GM21390 (cell line): ENCODE results near the gene KLF15.
"Not testable (repeated sequence)": the region's sequence is repeated elsewhere in the genome, so short reads cannot be mapped to it uniquely, and the experiment has no call there.

ENCODE experiments used
- ATAC-seq: cut with Tn5 transposase; IDR thresholded peaks from one replicate; pipeline ENCODE4 v1.9.1; 2021; ENCODE audit not compliant: unreplicated experiment

KLF15 gene

GRCh38 chr3:126348308-126348920 is 8.8 kb downstream of the KLF15 start:
- no peak for ATAC-seq

DNA sequence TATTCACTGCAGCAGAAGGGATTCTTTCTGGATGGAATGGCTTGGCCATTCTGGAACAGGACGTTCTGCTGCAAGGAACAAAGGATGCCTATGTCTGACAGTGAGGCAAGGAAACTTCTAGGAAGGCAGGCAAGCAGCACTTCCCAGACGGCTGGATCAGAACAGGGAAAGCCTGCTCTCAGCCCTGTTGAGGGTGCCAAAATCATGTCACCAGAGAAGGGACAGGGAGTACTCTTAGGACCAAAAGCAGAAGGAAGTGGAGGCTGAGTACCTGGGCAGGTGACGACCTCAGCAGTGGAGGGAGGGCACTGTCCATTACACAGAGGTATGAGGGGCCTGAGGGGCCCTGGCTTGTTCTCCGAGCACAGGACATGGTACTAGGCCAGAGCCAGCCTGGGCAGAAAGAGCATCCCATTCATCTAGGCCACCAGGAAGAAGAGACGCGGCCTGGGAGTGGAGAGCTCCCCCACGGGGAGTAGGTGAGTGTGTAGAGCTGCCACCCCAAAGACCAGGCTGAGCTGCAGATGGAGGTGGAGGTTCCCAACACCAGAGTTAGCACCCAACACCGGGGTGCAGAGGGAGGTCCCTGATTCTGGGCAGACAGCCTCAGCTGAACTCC is 9.6 kb downstream of the KLF15 start:
- no peak for ATAC-seq

- no peak for ATAC-seq
Measured at GRCh38 chr3:126346466-126346865, 10.7 kb downstream of the KLF15 start.

GRCh38 chr3:126345641-126346460 is 11.4 kb downstream of the KLF15 start:
- no peak for ATAC-seq

DNA sequence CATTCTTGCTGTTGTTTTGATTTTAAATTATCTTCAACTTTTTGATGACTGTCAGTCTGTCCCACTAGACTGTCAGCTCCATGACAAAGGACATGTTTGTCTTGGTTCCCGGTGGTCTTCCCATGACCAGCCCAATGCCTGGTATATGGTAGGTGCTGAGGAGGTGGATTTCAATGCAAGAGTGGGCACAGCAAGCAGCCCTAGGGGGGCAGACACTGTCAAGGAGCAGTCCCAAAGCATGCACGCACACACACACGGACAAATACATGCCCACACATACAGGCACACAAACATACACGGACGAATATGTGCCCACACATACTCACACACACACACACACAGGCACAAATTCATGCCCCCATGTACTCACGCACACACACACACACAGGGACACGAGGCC is 12.0 kb downstream of the KLF15 start:
- ATAC-seq, result no peak

- ATAC-seq, result no peak
Measured at GRCh38 chr3:126344380-126345041, 12.7 kb downstream of the KLF15 start.

DNA sequence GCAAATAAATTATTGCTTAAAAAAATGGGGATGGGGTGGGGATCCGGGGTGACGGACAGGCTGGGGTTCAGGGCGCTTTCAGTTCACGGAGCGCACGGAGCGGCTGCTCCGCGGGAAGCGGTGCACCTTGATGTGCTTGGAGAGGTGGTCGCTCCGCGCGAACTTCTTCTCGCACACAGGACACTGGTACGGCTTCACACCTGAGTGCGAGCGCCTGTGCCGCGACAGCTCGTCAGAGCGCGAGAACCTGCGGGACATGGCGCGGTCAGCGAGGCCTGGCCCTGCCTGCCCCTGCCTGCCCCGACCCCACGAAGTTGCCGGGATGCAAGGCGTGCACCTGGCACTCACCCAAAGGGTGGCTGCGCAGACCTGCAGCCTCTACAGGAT is 13.6 kb downstream of the KLF15 start:
- ATAC-seq, result no peak

- no peak for ATAC-seq
Measured at GRCh38 chr3:126342991-126343648, 14.1 kb downstream of the KLF15 start.

GRCh38 chr3:126342211-126342610 is 15.0 kb downstream of the KLF15 start:
- no peak for ATAC-seq

DNA sequence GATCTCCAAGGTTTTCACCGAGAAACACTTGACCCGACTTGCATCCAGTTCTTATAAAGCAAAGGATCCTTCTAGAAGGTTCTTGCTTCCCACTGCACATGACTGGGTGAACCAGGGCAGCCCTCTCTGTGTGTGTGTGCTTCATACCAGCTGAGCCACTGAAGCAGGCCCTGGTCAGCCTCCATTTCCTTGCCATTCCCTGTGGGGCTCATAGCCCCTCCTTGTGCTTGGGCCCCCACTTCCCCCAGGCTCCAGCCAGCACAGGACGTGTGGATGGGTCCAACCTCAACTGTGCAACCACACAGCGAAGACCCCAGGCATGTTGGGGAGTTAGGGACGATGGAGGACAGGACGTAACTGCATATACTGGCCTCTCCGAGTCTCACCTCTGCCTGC is 15.5 kb downstream of the KLF15 start:
- ATAC-seq, result no peak

- ATAC-seq, result no peak
Measured at GRCh38 chr3:126340943-126341754, 16.1 kb downstream of the KLF15 start.

DNA sequence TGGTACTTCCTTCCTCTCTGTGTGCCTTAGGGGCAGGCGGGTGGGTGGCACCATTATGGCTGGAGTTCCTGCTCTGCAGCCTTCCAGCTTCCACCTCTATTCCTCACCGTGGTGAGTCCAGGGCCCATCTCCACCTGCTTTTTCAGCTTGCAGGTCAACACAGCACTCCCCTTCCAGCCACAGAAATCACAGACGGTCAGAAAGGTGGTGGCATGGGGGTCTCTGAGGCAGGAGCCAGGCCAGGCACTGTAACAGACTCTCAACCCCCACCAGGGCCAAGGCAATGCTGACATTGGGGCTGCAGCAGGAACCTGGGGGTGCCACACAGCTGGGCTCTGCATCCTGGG is 16.6 kb downstream of the KLF15 start:
- ATAC-seq, result no peak

- no peak for ATAC-seq
Measured at GRCh38 chr3:126340081-126340511, 17.1 kb downstream of the KLF15 start.

DNA sequence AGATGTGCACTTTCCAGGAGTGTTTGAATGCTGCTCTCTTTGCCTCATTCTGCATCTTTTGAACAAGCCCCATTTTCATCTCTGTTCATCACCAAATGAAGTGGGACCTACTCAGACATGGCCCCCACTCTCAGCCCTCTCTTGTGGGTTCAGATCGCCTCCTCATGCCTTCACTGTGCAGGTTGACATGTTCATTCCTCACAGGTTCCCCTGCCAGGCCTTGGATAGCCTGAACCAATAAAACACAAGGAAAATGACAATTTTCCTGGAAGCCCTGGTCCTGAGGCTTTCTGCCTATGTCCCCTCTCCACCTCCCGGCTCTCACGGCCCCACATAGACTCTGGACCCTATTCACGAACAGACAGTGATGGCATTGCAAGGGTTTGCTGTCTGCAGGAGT is 17.7 kb downstream of the KLF15 start:
- no peak for ATAC-seq

GRCh38 chr3:126338790-126339288 is 18.4 kb downstream of the KLF15 start:
- no peak for ATAC-seq

GRCh38 chr3:126337980-126338651 is 19.1 kb downstream of the KLF15 start:
- no peak for ATAC-seq

- ATAC-seq, result not testable (repeated sequence)
Measured at GRCh38 chr3:126331812-126332336, 25.3 kb downstream of the KLF15 start.

DNA sequence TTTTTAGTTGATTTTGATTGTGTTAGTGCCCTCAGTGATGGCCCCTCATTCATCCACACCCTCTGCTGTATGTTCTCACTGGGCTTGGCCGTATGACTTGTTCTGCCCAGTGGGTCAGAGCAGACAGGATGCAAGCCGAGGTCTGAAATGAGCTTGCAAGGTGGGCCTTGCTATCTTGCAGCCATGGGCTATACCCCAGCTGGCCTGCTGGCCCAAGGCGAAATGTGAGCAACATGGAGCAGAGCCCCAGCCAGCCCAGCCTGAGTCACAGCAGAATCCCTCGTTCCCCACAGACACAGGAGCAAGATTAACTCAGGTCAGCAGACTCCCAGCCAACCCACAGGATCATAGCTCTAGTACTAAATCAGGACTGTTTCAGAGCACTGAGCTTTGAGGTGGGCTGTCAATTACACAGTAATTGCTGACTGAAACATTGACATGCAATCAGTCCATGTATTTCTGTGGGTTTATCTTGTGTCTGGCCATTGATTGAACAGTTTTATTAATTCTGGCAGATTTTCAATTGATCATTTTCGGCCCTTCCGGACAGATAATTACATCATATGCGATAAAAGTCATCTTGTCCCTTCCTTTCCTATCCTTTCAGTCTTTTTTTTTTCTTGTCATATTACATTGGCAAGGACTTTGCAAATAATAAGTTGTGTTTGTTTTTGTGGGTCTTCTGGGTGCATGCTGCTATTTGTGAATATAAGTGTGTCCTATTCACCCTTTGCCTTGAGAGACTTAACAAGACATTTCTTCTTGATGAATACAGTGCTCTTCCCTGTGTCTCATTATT is 27.1 kb downstream of the KLF15 start:
- no peak for ATAC-seq

- ATAC-seq, result no peak
Measured at GRCh38 chr3:126326629-126327028, 30.6 kb downstream of the KLF15 start.
